HepG2 (cell line): ENCODE results near the gene HMGN4. TPM values are rescaled to one million over a fixed set of nuclear protein-coding genes. Genes with fewer than 3 reads are reported as not detected.

ENCODE experiments used
- ATAD3A ChIP-seq: sonication (generic); formaldehyde crosslinking; IDR thresholded peaks from 2 replicates; pipeline ENCODE4 v1.4.0; 2020; ENCODE audit warnings: missing genetic modification reagents
- BRCA1 ChIP-seq: sonication (generic); formaldehyde crosslinking; IDR thresholded peaks from 2 replicates; pipeline ENCODE4 v1.4.0; 2020; ENCODE audit warnings: missing genetic modification reagents
- BRD4 ChIP-seq: sonication (generic); formaldehyde crosslinking; IDR thresholded peaks from 2 replicates; pipeline ENCODE4 v1.4.0; 2020; ENCODE audit warnings: missing genetic modification reagents
- EZH2 ChIP-seq: conservative IDR thresholded peaks from 2 replicates; pipeline ENCODE4 v1.6.1; 2012; ENCODE audit warnings: mild to moderate bottlenecking, low read depth, low read length, moderate library complexity
- FOXA1 ChIP-seq, 2 experiments: fragments of 450-650 bp in 1 of 2; sonication (generic) in 1 of 2; formaldehyde crosslinking in 1 of 2; IDR thresholded peaks; 2 replicates each; pipeline versions ENCODE4 v1.4.0 to v1.6.1; 2016 to 2020; ENCODE audit warnings: missing genetic modification reagents in 1 of 2
- FOXJ3 ChIP-seq: sonication (generic); formaldehyde crosslinking; IDR thresholded peaks from 2 replicates; pipeline ENCODE4 v1.4.0; 2020; ENCODE audit warnings: missing genetic modification reagents, mild to moderate bottlenecking, borderline replicate concordance
- GATA4 ChIP-seq: sonication (generic); IDR thresholded peaks from 2 replicates; pipeline ENCODE4 v1.6.1; 2016; ENCODE audit warnings: antibody characterized with exemption, low read depth, borderline replicate concordance
- HDAC2 ChIP-seq: sonication (generic); formaldehyde crosslinking; IDR thresholded peaks from 2 replicates; pipeline ENCODE4 v1.4.0; 2020; ENCODE audit warnings: missing genetic modification reagents
- HNRNPH1 ChIP-seq: fragments of 200-400 bp; formaldehyde crosslinking; optimal IDR thresholded peaks from 2 replicates; pipeline ENCODE3; 2017; ENCODE audit warnings: mild to moderate bottlenecking, low read depth, low read length
- KMT2B ChIP-seq: IDR thresholded peaks from 2 replicates; pipeline ENCODE4 v1.6.1; 2016; ENCODE audit warnings: missing genetic modification reagents, missing compliant biosample characterization
- MLXIP ChIP-seq: sonication (generic); formaldehyde crosslinking; IDR thresholded peaks from 2 replicates; pipeline ENCODE4 v1.9.0; 2021; ENCODE audit warnings: missing genetic modification reagents, borderline replicate concordance
- POLR2AphosphoS5 ChIP-seq: IDR thresholded peaks from 2 replicates; pipeline ENCODE4 v1.6.1; 2012; ENCODE audit warnings: low read depth, low read length
- POLR2G ChIP-seq: fragments of 200-400 bp; formaldehyde crosslinking; IDR thresholded peaks from 2 replicates; pipeline ENCODE4 v1.6.1; 2018; ENCODE audit warnings: mild to moderate bottlenecking, low read depth, low read length, moderate library complexity
- SIN3A ChIP-seq: IDR thresholded peaks from 2 replicates; pipeline ENCODE4 v1.6.1; 2011; ENCODE audit warnings: low read depth, mild to moderate bottlenecking, control low read depth, low read length, borderline replicate concordance
- SMARCC2 ChIP-seq: fragments of 450-650 bp; IDR thresholded peaks from 2 replicates; pipeline ENCODE4 v1.6.1; 2017; ENCODE audit warnings: antibody characterized with exemption, mild to moderate bottlenecking
- ZBTB49 ChIP-seq: sonication (generic); formaldehyde crosslinking; IDR thresholded peaks from 2 replicates; pipeline ENCODE4 v1.4.0; 2020; ENCODE audit warnings: missing genetic modification reagents, borderline replicate concordance
- ZFAT ChIP-seq: sonication (generic); formaldehyde crosslinking; conservative IDR thresholded peaks from 2 replicates; pipeline ENCODE4 v1.8.1; 2023; ENCODE audit warnings: missing genetic modification reagents, inconsistent platforms
- ZNF235 ChIP-seq: sonication (generic); formaldehyde crosslinking; IDR thresholded peaks from 2 replicates; pipeline ENCODE4 v1.8.1; 2023; ENCODE audit warnings: mild to moderate bottlenecking, missing genetic modification reagents, borderline replicate concordance
- ZNF75D ChIP-seq: sonication (generic); formaldehyde crosslinking; IDR thresholded peaks from 2 replicates; pipeline ENCODE4 v1.8.1; 2023; ENCODE audit warnings: missing genetic modification reagents, mild to moderate bottlenecking, borderline replicate concordance
- polyA plus RNA-seq, 8 experiments: library from polyadenylated mRNA; depleted of rRNA in 3 of 8; stranded (reverse) in 7 of 8; unstranded in 1 of 8; fragments of >200 nt; fragmentation: Illumina TruSeq in 4 of 8; extraction: Trizol in 4 of 8; gene quantifications; 2 replicates each; pipeline versions ENCODE4 v1.2.1 to v1.2.3, GENCODE V29; 2011 to 2016; ENCODE audit warnings: low read depth in 4 of 8, missing spikeins in 1 of 8, mixed read lengths in 1 of 8; ENCODE audit not compliant: insufficient read depth in 1 of 8
- total RNA-seq, 5 experiments: library from RNA; depleted of rRNA; stranded (reverse); fragments of >200 nt; fragmentation: Illumina TruSeq; extraction: Trizol; gene quantifications; 2 replicates each; pipeline ENCODE4 v1.2.3, GENCODE V29; 2016; ENCODE audit warnings: low read depth in 1 of 5
- TF ChIP-seq, protein P1 (sequence below): IDR thresholded peaks from 2 replicates; pipeline ENCODE4 v1.6.1; 2016; ENCODE audit warnings: mild to moderate bottlenecking
- TF ChIP-seq, protein P2 (sequence below): sonication (generic); IDR thresholded peaks from 2 replicates; pipeline ENCODE4 v1.6.1; 2016; ENCODE audit warnings: low read depth, borderline replicate concordance
- TF ChIP-seq, protein P3 (sequence below): sonication (generic); formaldehyde crosslinking; IDR thresholded peaks from 2 replicates; pipeline ENCODE4 v1.5.0; 2020; ENCODE audit warnings: missing genetic modification reagents

HMGN4 gene
- total and polyA plus RNA-seq, 2 of the 13 experiments (the other 11 are each of a cell fraction or from before 2014, with no cell fraction given) = 39.9 to 52.1 TPM

GRCh38 chr6:26571592-26572296 lies 33.6 kb downstream of the HMGN4 start (continued):
- TF ChIP-seq, protein P1, sequence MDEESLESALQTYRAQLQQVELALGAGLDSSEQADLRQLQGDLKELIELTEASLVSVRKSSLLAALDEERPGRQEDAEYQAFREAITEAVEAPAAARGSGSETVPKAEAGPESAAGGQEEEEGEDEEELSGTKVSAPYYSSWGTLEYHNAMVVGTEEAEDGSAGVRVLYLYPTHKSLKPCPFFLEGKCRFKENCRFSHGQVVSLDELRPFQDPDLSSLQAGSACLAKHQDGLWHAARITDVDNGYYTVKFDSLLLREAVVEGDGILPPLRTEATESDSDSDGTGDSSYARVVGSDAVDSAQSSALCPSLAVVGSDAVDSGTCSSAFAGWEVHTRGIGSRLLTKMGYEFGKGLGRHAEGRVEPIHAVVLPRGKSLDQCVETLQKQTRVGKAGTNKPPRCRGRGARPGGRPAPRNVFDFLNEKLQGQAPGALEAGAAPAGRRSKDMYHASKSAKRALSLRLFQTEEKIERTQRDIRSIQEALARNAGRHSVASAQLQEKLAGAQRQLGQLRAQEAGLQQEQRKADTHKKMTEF (CRISPR knock-in tag) = peak; percentile 77
- TF ChIP-seq BRCA1 (no peak), ZBTB49 (CRISPR knock-in tag) (peak; percentile 74; the same call in 1 of the 2 replicates), ZFAT (CRISPR knock-in tag) (no peak), GATA4 (no peak; the same call in none of the 2 replicates), ZNF75D (CRISPR knock-in tag) (no peak; the same call in 1 of the 2 replicates), POLR2AphosphoS5 (0 out of 2 replicates have a peak, but pooled peaks have one; percentile 22), EZH2 (no peak), FOXJ3 (no peak), ZNF235 (CRISPR knock-in tag) (no peak), BRD4 (CRISPR knock-in tag) (no peak), HNRNPH1 (no peak), SIN3A (no peak), POLR2G (peak; percentile 54; the same call in 1 of the 2 replicates), ATAD3A (CRISPR knock-in tag) (no peak), MLXIP (CRISPR knock-in tag) (no peak), SMARCC2 (no peak), FOXA1 (IDR thresholded peaks at IDR 0.05) (no peak), FOXA1 (CRISPR knock-in tag; IDR thresholded peaks at IDR 0.05) (peak; percentile 59), HDAC2 (CRISPR knock-in tag) (peak; percentile 85), KMT2B (CRISPR knock-in tag) (peak; percentile 82)
- TF ChIP-seq, protein P2, sequence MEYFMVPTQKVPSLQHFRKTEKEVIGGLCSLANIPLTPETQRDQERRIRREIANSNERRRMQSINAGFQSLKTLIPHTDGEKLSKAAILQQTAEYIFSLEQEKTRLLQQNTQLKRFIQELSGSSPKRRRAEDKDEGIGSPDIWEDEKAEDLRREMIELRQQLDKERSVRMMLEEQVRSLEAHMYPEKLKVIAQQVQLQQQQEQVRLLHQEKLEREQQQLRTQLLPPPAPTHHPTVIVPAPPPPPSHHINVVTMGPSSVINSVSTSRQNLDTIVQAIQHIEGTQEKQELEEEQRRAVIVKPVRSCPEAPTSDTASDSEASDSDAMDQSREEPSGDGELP = no peak
- TF ChIP-seq, protein P3, sequence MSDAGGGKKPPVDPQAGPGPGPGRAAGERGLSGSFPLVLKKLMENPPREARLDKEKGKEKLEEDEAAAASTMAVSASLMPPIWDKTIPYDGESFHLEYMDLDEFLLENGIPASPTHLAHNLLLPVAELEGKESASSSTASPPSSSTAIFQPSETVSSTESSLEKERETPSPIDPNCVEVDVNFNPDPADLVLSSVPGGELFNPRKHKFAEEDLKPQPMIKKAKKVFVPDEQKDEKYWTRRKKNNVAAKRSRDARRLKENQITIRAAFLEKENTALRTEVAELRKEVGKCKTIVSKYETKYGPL (CRISPR knock-in tag) = no peak
